B cell (primary cell): ENCODE measurements around the gene BET1. TPM values are rescaled to one million over a fixed set of nuclear protein-coding genes. Genes with fewer than 3 reads are reported as not detected.

Experiments used
- ATAC-seq: fragments of 200-7000 bp; cut with Tn5 transposase; one replicate; pipeline ENCODE4 v1.10.0; 2021; ENCODE audit warnings: low read depth, mild to moderate bottlenecking, moderate number of reproducible peaks, moderate library complexity
- CTCF ChIA-PET: fragments of 350-600 bp; sonication (Branson Sonifier 250); formaldehyde crosslinking; loops from one replicate; lab custom pipeline; 2021; ENCODE audit warnings: antibody characterized with exemption, inconsistent platforms; lab: Charles Lee
- POLR2A ChIA-PET: fragments of 350-600 bp; sonication (Branson Sonifier 250); formaldehyde crosslinking; loops from one replicate; lab custom pipeline; 2021; ENCODE audit warnings: antibody characterized with exemption; lab: Charles Lee
- DNase-seq: peaks from one replicate; pipeline ENCODE4 v3.0.0; 2013
- H2AFZ ChIP-seq: 2 replicates; pipeline ENCODE4 v1.6.1; 2012; ENCODE audit warnings: mild to moderate bottlenecking, low read depth, low read length; ENCODE audit not compliant: insufficient read depth, poor library complexity, severe bottlenecking
- H3K27ac ChIP-seq, 2 donors: 1 replicate in 1 of 2; 2 replicates in 1 of 2; pipeline ENCODE4 v1.5.1; 2012 to 2013; ENCODE audit warnings: low read length in 2 of 2, mild to moderate bottlenecking in 2 of 2, moderate library complexity in 1 of 2
- H3K27me3 ChIP-seq, 4 experiments: fragments of 200-600 bp in 1 of 4; sonication (generic) in 1 of 4; replicated peaks in 1 of 4; 1 replicate in 2 of 4; 2 replicates in 2 of 4; pipeline versions ENCODE4 v1.6.1 to v1.7.0; 2013 to 2016; ENCODE audit warnings: low read length in 3 of 4, mild to moderate bottlenecking in 2 of 4, mixed read lengths in 1 of 4, moderate library complexity in 1 of 4; ENCODE audit not compliant: insufficient read depth in 4 of 4, control insufficient read depth in 3 of 4; ENCODE audit errors: control extremely low read depth in 1 of 4
- H3K36me3 ChIP-seq, 2 experiments: replicated peaks in 1 of 2; 1 replicate in 1 of 2; 2 replicates in 1 of 2; pipeline versions ENCODE4 v1.6.1 to v1.7.1; 2013; ENCODE audit warnings: low read length in 1 of 2; ENCODE audit not compliant: insufficient read depth in 2 of 2, control insufficient read depth in 1 of 2; ENCODE audit errors: control extremely low read depth in 1 of 2, extremely low read depth in 1 of 2
- H3K4me1 ChIP-seq, 2 donors: fragments of 200-600 bp in 1 of 2; sonication (generic) in 1 of 2; 1 replicate in 1 of 2; 2 replicates in 1 of 2; pipeline versions ENCODE4 v1.5.1 to v1.6.1; 2013 to 2017; ENCODE audit warnings: low read length in 2 of 2; ENCODE audit not compliant: control insufficient read depth in 2 of 2, insufficient read depth in 2 of 2
- H3K4me2 ChIP-seq: replicated peaks from 2 replicates; pipeline ENCODE3; 2012; ENCODE audit warnings: mild to moderate bottlenecking, low read depth, low read length; ENCODE audit not compliant: poor library complexity, severe bottlenecking
- H3K4me3 ChIP-seq, 5 experiments: fragments of 200-600 bp in 1 of 5; sonication (generic) in 1 of 5; 1 replicate in 3 of 5; 2 replicates in 2 of 5; pipeline versions ENCODE4 v1.5.1 to v1.7.0; 2011 to 2016; ENCODE audit warnings: low read length in 4 of 5, mild to moderate bottlenecking in 4 of 5, low read depth in 2 of 5, control low read depth in 1 of 5, moderate library complexity in 1 of 5; ENCODE audit not compliant: insufficient read depth in 1 of 5; ENCODE audit errors: control extremely low read depth in 1 of 5, extremely low read depth in 1 of 5
- H3K79me2 ChIP-seq: fragments of 200-600 bp; sonication (generic); one replicate; pipeline ENCODE4 v1.6.0; 2016; ENCODE audit warnings: low read length; ENCODE audit not compliant: control insufficient read depth, insufficient read depth
- H3K9ac ChIP-seq: fragments of 200-600 bp; sonication (generic); 2 replicates; pipeline ENCODE4 v1.6.1; 2017; ENCODE audit warnings: mild to moderate bottlenecking, low read length, moderate library complexity
- H3K9me3 ChIP-seq, 3 donors: one replicate each; pipeline versions ENCODE4 v1.6.1 to v1.7.1; 2013; ENCODE audit warnings: low read length in 2 of 3; ENCODE audit not compliant: control insufficient read depth in 2 of 3, insufficient read depth in 1 of 3; ENCODE audit errors: control extremely low read depth in 1 of 3
- H4K20me1 ChIP-seq: 2 replicates; pipeline ENCODE4 v1.6.0; 2012; ENCODE audit warnings: mild to moderate bottlenecking, low read length; ENCODE audit not compliant: insufficient read depth, control insufficient read depth, poor library complexity, severe bottlenecking
- H3K27ac Mint-ChIP-seq: one replicate; pipeline ENCODE4 v1.8.0; 2021; ENCODE audit warnings: mixed read lengths
- H3K27me3 Mint-ChIP-seq: one replicate; pipeline ENCODE4 v1.8.0; 2021; ENCODE audit warnings: mixed read lengths
- H3K4me1 Mint-ChIP-seq: one replicate; pipeline ENCODE4 v1.8.0; 2021; ENCODE audit warnings: mixed read lengths
- H3K4me3 Mint-ChIP-seq: one replicate; pipeline ENCODE4 v1.8.0; 2021; ENCODE audit warnings: mixed read lengths
- H3K9me3 Mint-ChIP-seq: one replicate; pipeline ENCODE4 v1.8.0; 2022; ENCODE audit warnings: mixed read lengths; ENCODE audit not compliant: insufficient read depth
- CTCF ChIP-seq: fragments of 200-600 bp; IDR thresholded peaks from one replicate; pipeline ENCODE4 v1.8.0; 2022; ENCODE audit warnings: antibody characterized with exemption, mild to moderate bottlenecking
- EZH2 ChIP-seq: IDR thresholded peaks from 2 replicates; pipeline ENCODE4 v1.6.1; 2012; ENCODE audit warnings: borderline replicate concordance, low read depth, mild to moderate bottlenecking, moderate library complexity, low read length; ENCODE audit not compliant: insufficient read depth, poor library complexity, severe bottlenecking
- WGBS: methylation state at CpG from one replicate; pipeline ENCODE4 v1.1.5; 2013; ENCODE audit warnings: missing lambda C conversion rate; ENCODE audit not compliant: insufficient coverage; 5-methylcytosine and 5-hydroxymethylcytosine counted together
- intact Hi-C: fragments of 100-400 bp; cut with micrococcal nuclease; formaldehyde crosslinking; loops from one replicate; pipeline ENCODE4 v1.10.0; 2022
- polyA minus RNA-seq: library from RNA; depleted of rRNA, polyadenylated mRNA; stranded (reverse); fragments of >200 nt; gene quantifications from 2 replicates; pipeline ENCODE4 v1.2.3, GENCODE V29; 2012
- polyA plus RNA-seq: library from polyadenylated mRNA; depleted of rRNA; stranded (reverse); fragments of >200 nt; gene quantifications from 2 replicates; pipeline ENCODE4 v1.2.3, GENCODE V29; 2012
- total RNA-seq, 2 donors: library from RNA; stranded (reverse); fragments of 120-200 nt in 1 of 2; gene quantifications; 1 replicate in 1 of 2; 2 replicates in 1 of 2; pipeline versions ENCODE4 v1.2.3 to v1.2.4, GENCODE V29; 2013 to 2022

The BET1 gene
- total RNA-seq (36.1 and 40.7 TPM in 2 replicates), polyA plus RNA-seq (16.0 TPM in 2 replicates), polyA minus RNA-seq (11.5 and 15.7 TPM in 2 replicates)
- 53.8 TPM for total RNA-seq (2013)

GRCh38 chr7:94004024-94004951 lies at the start of gene BET1:
TSS of gene BET1 (minus strand) at chr7:94004355. CDS start at chr7:94004216, 139 bp downstream.
- peaks cover 16% of the 10 kb centered on the region in 2 donors for H3K4me1 ChIP-seq
- H3K79me2 ChIP-seq, result peaks cover 42% of the 10 kb centered on the region
- POLR2A ChIA-PET, result interaction anchor here (0.7 to 1.1 kb wide), 3 partner anchors 83 to 1099 kb away, joined by 3 to 4 read pairs (median 3); no protein-coding TSS in a partner anchor
- ATAC-seq (peak; percentile 94), DNase-seq (peak; percentile 97)
- Mint-ChIP-seq H3K4me1 (peaks cover 47% of the 10 kb centered on the region), H3K27ac (peak within 1 kb of the TSS; percentile 98), H3K27me3 (no peaks in the 10 kb centered on the region), H3K9me3 (no peaks in the 10 kb centered on the region), H3K4me3 (peak within 1 kb of the TSS; percentile 99)
- 2% methylated on average over 23 of the region's 47 CpGs for WGBS
- H3K36me3 ChIP-seq, result no peaks in the 10 kb centered on the region
- intact Hi-C loops, result loop anchor here (1.0 to 5.0 kb wide), 5 partner anchors 46 to 653 kb away; partner anchors contain the start of gene SGCE
- peak within 1 kb of the TSS; percentile 92 for H3K4me2 ChIP-seq
- peak within 1 kb of the TSS; percentile 78 to 98 (median 96) for H3K4me3 ChIP-seq
- H2AFZ ChIP-seq, result peak within 1 kb of the TSS; percentile 96
- H3K27me3 ChIP-seq, result peaks cover 0 to 5% (median 0%) of the 10 kb centered on the region in 4 experiments
- peak within 1 kb of the TSS; percentile 80 to 89 for H3K27ac ChIP-seq
- CTCF ChIA-PET, result interaction anchor here (1.1 to 1.3 kb wide), 3 partner anchors 31 to 83 kb away, joined by 3 read pairs; no protein-coding TSS in a partner anchor
- peaks cover 8% of the 10 kb centered on the region for H4K20me1 ChIP-seq
- no peak for TF ChIP-seq CTCF
- no peaks in the 10 kb centered on the region for H3K9me3 ChIP-seq
- peak within 1 kb of the TSS; percentile 93 for H3K9ac ChIP-seq

- ChIA-PET POLR2A (no interaction called here), CTCF (interaction anchor here (0.7 to 1.5 kb wide), 3 partner anchors 11 to 151 kb away, joined by 4 to 7 read pairs (median 5); no protein-coding TSS in a partner anchor)
- Histone ChIP-seq H2AFZ (no peak overlapping the region), H3K27ac (peak overlapping the region; percentile 81 to 89), H4K20me1 (no peaks in the 10 kb centered on the region), H3K4me3 (no peak overlapping the region), H3K4me1 (peaks cover 56 to 60% of the 10 kb centered on the region in 2 donors), H3K9me3 (no peaks in the 10 kb centered on the region), H3K4me2 (peak overlapping the region; percentile 56), H3K36me3 (no peaks in the 10 kb centered on the region), H3K9ac (no peak overlapping the region), H3K79me2 (no peaks in the 10 kb centered on the region), H3K27me3 (no peaks in the 10 kb centered on the region)
- no peak overlapping the region for H3K27ac Mint-ChIP-seq
- no peaks in the 10 kb centered on the region for H3K27me3 Mint-ChIP-seq
- TF ChIP-seq EZH2, result no peak
- no peak for TF ChIP-seq CTCF
- H3K9me3 Mint-ChIP-seq, result no peaks in the 10 kb centered on the region
- intact Hi-C loops, result loop anchor here (2.0 to 5.0 kb wide), 2 partner anchors 15 to 299 kb away; no protein-coding TSS in a partner anchor
- peaks cover 57% of the 10 kb centered on the region for H3K4me1 Mint-ChIP-seq
- DNase-seq (no peak), ATAC-seq (no peak)
- H3K4me3 Mint-ChIP-seq, result no peak overlapping the region
- WGBS, result no CpG with 5 or more reads among the region's 2 CpGs
Observed at GRCh38 chr7:94053532-94053931, 49.4 kb upstream of the BET1 start.
